ENCODE results near the gene RBKS.

The RBKS gene

DNA sequence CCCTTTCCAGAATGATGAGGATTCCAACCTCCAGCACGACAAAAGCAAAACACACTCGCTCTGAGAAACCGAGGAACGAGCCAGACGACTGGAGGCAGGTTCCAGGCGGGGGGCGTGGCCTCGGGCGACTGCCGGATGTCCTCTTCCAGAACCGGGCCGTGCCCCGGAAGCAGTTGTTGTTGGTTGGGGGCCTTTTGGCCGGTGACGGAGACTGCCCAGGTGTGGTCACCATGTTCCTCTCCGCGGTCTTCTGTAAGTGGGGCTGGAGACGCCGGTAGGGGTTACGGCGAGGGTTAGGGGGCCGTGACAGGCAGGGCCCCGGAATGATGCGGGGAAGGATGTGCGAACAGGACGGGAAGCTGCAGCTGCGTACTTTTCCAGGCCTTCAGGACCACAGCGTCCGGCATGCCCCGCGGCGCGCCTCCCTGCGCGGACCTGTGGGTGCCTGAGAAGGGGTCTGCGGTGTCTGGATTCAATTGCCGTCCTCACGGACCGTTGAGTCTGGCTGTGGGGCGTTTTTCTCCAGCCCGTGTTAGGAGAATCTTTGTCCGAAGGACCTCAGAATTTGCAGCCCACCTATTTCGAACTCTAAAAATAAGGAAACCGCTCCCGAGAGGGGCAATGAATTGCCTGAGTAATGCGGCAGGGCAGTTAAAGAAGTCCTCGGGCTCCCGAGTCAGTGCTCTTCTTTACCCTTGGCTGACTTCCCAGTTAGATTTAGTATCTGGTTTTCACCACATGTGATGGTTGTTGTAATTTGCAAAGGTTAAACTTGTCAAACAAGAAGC lies 118.4 kb downstream of the RBKS start, which contains the start of gene MRPL33 (continued):
- TF ChIP-seq ZNF274 (IDR thresholded peaks at IDR 0.05; ENCODE audit: low read length) (no peak), ZNF274 (tag by site-specific recombination; IDR thresholded peaks at IDR 0.05; ENCODE audit: borderline replicate concordance) (no peak), ZNF501 (tag by site-specific recombination; IDR thresholded peaks at IDR 0.05) (peak; percentile 84; the same call in 1 of the 2 replicates), WT1 (tag by site-specific recombination; IDR thresholded peaks at IDR 0.05) (no peak), MEIS1 (CRISPR knock-in tag; IDR thresholded peaks at IDR 0.05; ENCODE audit: borderline replicate concordance) (no peak), ZNF510 (tag by site-specific recombination; IDR thresholded peaks at IDR 0.05; ENCODE audit: insufficient replicate concordance) (no peak), ZNF658 (tag by site-specific recombination; IDR thresholded peaks at IDR 0.05) (no peak), ZNF621 (tag by site-specific recombination; IDR thresholded peaks at IDR 0.05) (no peak), SCRT1 (tag by site-specific recombination; IDR thresholded peaks at IDR 0.05; ENCODE audit: borderline replicate concordance) (peak; percentile 84), ZNF830 (tag by site-specific recombination; IDR thresholded peaks at IDR 0.05; ENCODE audit: low read depth) (no peak), FEZF1 (tag by site-specific recombination; IDR thresholded peaks at IDR 0.05) (peak; percentile 98), ZNF37A (tag by site-specific recombination; IDR thresholded peaks at IDR 0.05) (no peak), OSR2 (tag by site-specific recombination; IDR thresholded peaks at IDR 0.05) (no peak), ZNF585B (tag by site-specific recombination; IDR thresholded peaks at IDR 0.05) (no peak), ZNF600 (tag by site-specific recombination; IDR thresholded peaks at IDR 0.05) (peak; percentile 94), HOXD13 (CRISPR knock-in tag; IDR thresholded peaks at IDR 0.05; ENCODE audit: borderline replicate concordance) (0 out of 2 replicates have a peak, but pooled peaks have one; percentile 53), ZNF777 (tag by site-specific recombination; IDR thresholded peaks at IDR 0.05; ENCODE audit: borderline replicate concordance) (no peak), ZNF404 (tag by site-specific recombination; IDR thresholded peaks at IDR 0.05) (no peak), ZNF391 (tag by site-specific recombination; IDR thresholded peaks at IDR 0.05; ENCODE audit: borderline replicate concordance, low read depth) (no peak; the same call in 1 of the 2 replicates), ZNF174 (tag by site-specific recombination; IDR thresholded peaks at IDR 0.05) (no peak), ZNF707 (tag by site-specific recombination; IDR thresholded peaks at IDR 0.05) (no peak), GLI4 (tag by site-specific recombination; IDR thresholded peaks at IDR 0.05) (no peak; the same call in 1 of the 2 replicates), MYNN (tag by site-specific recombination; IDR thresholded peaks at IDR 0.05; ENCODE audit: borderline replicate concordance) (no peak), SCRT2 (tag by site-specific recombination; IDR thresholded peaks at IDR 0.05) (peak; percentile 94), ZNF335 (tag by site-specific recombination; conservative IDR thresholded peaks at IDR 0.05) (peak; percentile 99), ZNF529 (tag by site-specific recombination; IDR thresholded peaks at IDR 0.05; ENCODE audit: insufficient replicate concordance) (no peak)
- TF ChIP-seq, protein P1, sequence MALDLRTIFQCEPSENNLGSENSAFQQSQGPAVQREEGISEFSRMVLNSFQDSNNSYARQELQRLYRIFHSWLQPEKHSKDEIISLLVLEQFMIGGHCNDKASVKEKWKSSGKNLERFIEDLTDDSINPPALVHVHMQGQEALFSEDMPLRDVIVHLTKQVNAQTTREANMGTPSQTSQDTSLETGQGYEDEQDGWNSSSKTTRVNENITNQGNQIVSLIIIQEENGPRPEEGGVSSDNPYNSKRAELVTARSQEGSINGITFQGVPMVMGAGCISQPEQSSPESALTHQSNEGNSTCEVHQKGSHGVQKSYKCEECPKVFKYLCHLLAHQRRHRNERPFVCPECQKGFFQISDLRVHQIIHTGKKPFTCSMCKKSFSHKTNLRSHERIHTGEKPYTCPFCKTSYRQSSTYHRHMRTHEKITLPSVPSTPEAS (tag by site-specific recombination; IDR thresholded peaks at IDR 0.05), result no peak
- TF ChIP-seq, protein P2, sequence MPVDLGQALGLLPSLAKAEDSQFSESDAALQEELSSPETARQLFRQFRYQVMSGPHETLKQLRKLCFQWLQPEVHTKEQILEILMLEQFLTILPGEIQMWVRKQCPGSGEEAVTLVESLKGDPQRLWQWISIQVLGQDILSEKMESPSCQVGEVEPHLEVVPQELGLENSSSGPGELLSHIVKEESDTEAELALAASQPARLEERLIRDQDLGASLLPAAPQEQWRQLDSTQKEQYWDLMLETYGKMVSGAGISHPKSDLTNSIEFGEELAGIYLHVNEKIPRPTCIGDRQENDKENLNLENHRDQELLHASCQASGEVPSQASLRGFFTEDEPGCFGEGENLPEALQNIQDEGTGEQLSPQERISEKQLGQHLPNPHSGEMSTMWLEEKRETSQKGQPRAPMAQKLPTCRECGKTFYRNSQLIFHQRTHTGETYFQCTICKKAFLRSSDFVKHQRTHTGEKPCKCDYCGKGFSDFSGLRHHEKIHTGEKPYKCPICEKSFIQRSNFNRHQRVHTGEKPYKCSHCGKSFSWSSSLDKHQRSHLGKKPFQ (tag by site-specific recombination; IDR thresholded peaks at IDR 0.05), result no peak
- TF ChIP-seq, protein P3, sequence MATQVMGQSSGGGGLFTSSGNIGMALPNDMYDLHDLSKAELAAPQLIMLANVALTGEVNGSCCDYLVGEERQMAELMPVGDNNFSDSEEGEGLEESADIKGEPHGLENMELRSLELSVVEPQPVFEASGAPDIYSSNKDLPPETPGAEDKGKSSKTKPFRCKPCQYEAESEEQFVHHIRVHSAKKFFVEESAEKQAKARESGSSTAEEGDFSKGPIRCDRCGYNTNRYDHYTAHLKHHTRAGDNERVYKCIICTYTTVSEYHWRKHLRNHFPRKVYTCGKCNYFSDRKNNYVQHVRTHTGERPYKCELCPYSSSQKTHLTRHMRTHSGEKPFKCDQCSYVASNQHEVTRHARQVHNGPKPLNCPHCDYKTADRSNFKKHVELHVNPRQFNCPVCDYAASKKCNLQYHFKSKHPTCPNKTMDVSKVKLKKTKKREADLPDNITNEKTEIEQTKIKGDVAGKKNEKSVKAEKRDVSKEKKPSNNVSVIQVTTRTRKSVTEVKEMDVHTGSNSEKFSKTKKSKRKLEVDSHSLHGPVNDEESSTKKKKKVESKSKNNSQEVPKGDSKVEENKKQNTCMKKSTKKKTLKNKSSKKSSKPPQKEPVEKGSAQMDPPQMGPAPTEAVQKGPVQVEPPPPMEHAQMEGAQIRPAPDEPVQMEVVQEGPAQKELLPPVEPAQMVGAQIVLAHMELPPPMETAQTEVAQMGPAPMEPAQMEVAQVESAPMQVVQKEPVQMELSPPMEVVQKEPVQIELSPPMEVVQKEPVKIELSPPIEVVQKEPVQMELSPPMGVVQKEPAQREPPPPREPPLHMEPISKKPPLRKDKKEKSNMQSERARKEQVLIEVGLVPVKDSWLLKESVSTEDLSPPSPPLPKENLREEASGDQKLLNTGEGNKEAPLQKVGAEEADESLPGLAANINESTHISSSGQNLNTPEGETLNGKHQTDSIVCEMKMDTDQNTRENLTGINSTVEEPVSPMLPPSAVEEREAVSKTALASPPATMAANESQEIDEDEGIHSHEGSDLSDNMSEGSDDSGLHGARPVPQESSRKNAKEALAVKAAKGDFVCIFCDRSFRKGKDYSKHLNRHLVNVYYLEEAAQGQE (tag by site-specific recombination; IDR thresholded peaks at IDR 0.05), result peak; percentile 24; the same call in 1 of the 2 replicates
- TF ChIP-seq, protein P4, sequence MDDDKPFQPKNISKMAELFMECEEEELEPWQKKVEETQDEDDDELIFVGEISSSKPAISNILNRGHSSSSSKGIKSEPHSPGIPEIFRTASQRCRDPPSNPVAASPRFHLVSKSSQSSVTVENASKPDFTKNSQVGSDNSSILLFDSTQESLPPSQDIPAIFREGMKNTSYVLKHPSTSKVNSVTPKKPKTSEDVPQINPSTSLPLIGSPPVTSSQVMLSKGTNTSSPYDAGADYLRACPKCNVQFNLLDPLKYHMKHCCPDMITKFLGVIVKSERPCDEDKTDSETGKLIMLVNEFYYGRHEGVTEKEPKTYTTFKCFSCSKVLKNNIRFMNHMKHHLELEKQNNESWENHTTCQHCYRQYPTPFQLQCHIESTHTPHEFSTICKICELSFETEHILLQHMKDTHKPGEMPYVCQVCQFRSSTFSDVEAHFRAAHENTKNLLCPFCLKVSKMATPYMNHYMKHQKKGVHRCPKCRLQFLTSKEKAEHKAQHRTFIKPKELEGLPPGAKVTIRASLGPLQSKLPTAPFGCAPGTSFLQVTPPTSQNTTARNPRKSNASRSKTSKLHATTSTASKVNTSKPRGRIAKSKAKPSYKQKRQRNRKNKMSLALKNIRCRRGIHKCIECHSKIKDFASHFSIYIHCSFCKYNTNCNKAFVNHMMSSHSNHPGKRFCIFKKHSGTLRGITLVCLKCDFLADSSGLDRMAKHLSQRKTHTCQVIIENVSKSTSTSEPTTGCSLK (tag by site-specific recombination; IDR thresholded peaks at IDR 0.05), result no peak
- TF ChIP-seq, protein P5, sequence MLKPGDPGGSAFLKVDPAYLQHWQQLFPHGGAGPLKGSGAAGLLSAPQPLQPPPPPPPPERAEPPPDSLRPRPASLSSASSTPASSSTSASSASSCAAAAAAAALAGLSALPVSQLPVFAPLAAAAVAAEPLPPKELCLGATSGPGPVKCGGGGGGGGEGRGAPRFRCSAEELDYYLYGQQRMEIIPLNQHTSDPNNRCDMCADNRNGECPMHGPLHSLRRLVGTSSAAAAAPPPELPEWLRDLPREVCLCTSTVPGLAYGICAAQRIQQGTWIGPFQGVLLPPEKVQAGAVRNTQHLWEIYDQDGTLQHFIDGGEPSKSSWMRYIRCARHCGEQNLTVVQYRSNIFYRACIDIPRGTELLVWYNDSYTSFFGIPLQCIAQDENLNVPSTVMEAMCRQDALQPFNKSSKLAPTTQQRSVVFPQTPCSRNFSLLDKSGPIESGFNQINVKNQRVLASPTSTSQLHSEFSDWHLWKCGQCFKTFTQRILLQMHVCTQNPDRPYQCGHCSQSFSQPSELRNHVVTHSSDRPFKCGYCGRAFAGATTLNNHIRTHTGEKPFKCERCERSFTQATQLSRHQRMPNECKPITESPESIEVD (tag by site-specific recombination; IDR thresholded peaks at IDR 0.05), result no peak

Data from HEK293 (cell line).